Measurements from ENCODE around the gene CFAP43. TPM values are rescaled to one million over a fixed set of nuclear protein-coding genes. Genes with fewer than 3 reads are reported as not detected.

Gene CFAP43
- total and polyA plus RNA-seq, 2 of the 8 experiments (the other 6 are each of a cell fraction or from before 2014, with no cell fraction given), result 0.11 to 0.27 TPM

GRCh38 chr10:104080762-104081161, 151.4 kb downstream of the CFAP43 start:
- CTCF ChIA-PET (ENCODE audit: partially characterized antibody), result interaction anchor here (0.7 to 2.7 kb wide), 9 partner anchors 9 to 193 kb away, joined by 3 to 8 read pairs (median 3); no protein-coding TSS in a partner anchor
- H3K27me3 ChIP-seq (replicated peaks in 1 of 4; ENCODE audit: control insufficient read depth in 3 of 4, extremely low read depth in 1 of 4, insufficient read depth in 3 of 4, low read length in 3 of 4), result no peaks in the 10 kb centered on the region
- H3K9me3 ChIP-seq (ENCODE audit: insufficient read depth in 2 of 2, low read depth in 1 of 2, low read length in 1 of 2), result no peaks in the 10 kb centered on the region
- H2BK12ac ChIP-seq (ENCODE audit: low read depth, low read length), result no peak overlapping the region
- no peak overlapping the region for H3K23ac ChIP-seq (ENCODE audit: insufficient read length)
- H3K18ac ChIP-seq (ENCODE audit: extremely low read depth, low read length), result no peak overlapping the region
- no peak overlapping the region for H4K8ac ChIP-seq (ENCODE audit: extremely low read depth, insufficient read depth, low read length)
- no peak overlapping the region for H3K4ac ChIP-seq (replicated peaks; ENCODE audit: insufficient read length, low read depth, low read length)
- H3K23me2 ChIP-seq (ENCODE audit: low read depth, low read length), result no peaks in the 10 kb centered on the region
- H3K14ac ChIP-seq (ENCODE audit: insufficient read length), result no peak overlapping the region
- no peak overlapping the region for H4K5ac ChIP-seq (ENCODE audit: insufficient read length, low read depth, low read length)
- H4K20me1 ChIP-seq (replicated peaks in 1 of 2; ENCODE audit: control insufficient read depth in 1 of 2, insufficient read depth in 2 of 2, low read length in 2 of 2), result no peaks in the 10 kb centered on the region
- no peaks in the 10 kb centered on the region for H3K79me1 ChIP-seq (ENCODE audit: low read depth, low read length)
- H2BK5ac ChIP-seq (ENCODE audit: low read depth, low read length), result no peak overlapping the region
- no peak overlapping the region for H3K9ac ChIP-seq (replicated peaks in 1 of 4; ENCODE audit: extremely low read depth in 1 of 4, low read depth in 3 of 4, low read length in 3 of 4)
- H3K4me2 ChIP-seq (ENCODE audit: insufficient read depth in 1 of 2, low read depth in 2 of 2, low read length in 2 of 2), result no peak overlapping the region
- DNase-seq (ENCODE audit: low read depth in 1 of 2, low spot score in 2 of 2) (no peak), FAIRE-seq (peak; percentile 13)
- no peaks in the 10 kb centered on the region for H3K79me2 ChIP-seq (ENCODE audit: control insufficient read depth in 1 of 2, insufficient read depth in 2 of 2, low read length in 2 of 2)
- H3K56ac ChIP-seq (replicated peaks; ENCODE audit: insufficient read length, low read depth, low read length), result no peak overlapping the region
- no peaks in the 10 kb centered on the region for H3K36me3 ChIP-seq (ENCODE audit: control insufficient read depth in 2 of 4, insufficient read depth in 4 of 4, low read length in 3 of 4)
- TF ChIP-seq CTCF (IDR thresholded peaks at IDR 0.05; ENCODE audit: control extremely low read depth in 1 of 3, insufficient read depth in 1 of 3, low read depth in 1 of 3, low read length in 3 of 3), result peak in 1 of 3 experiments; percentile 13; a peak in 1 of 4 replicates
- TF ChIP-seq PHF8 (conservative IDR thresholded peaks at IDR 0.05; ENCODE audit: low read depth, low read length), result no peak
- TF ChIP-seq RAD21 (IDR thresholded peaks at IDR 0.05 in 1 of 2, conservative IDR thresholded peaks at IDR 0.05 in 1 of 2; ENCODE audit: low read depth in 2 of 2, low read length in 2 of 2), result 0 out of 4 replicates have a peak, but pooled peaks of 1 of the 2 experiments have one; percentile 18
- no peak overlapping the region for H4K91ac ChIP-seq (replicated peaks; ENCODE audit: insufficient read length, low read length)
- H2BK20ac ChIP-seq (ENCODE audit: low read length), result no peak overlapping the region
- no peak overlapping the region for H3K4me3 ChIP-seq (ENCODE audit: extremely low read depth in 1 of 4, insufficient read depth in 2 of 4, low read depth in 3 of 4, low read length in 4 of 4)
- POLR2A ChIA-PET (ENCODE audit: partially characterized antibody), result interaction anchor here (0.6 kb wide), 1 partner anchor 226 kb away, joined by 3 read pairs; no protein-coding TSS in a partner anchor
- no peak overlapping the region for H2BK120ac ChIP-seq (replicated peaks; ENCODE audit: low read depth, low read length)
- H2AFZ ChIP-seq (ENCODE audit: low read length), result no peak overlapping the region
- peaks cover 6 to 11% (median 9%) of the 10 kb centered on the region in 4 experiments for H3K4me1 ChIP-seq (replicated peaks in 1 of 4; ENCODE audit: control insufficient read depth in 3 of 4, insufficient read depth in 4 of 4, low read length in 3 of 4)
- 75% methylated on average over 1 of the region's 1 CpG; no CpG with 5 or more reads in 1 of the 2 experiments for WGBS, 2 experiments (ENCODE audit: extremely low coverage in 1 of 2, insufficient coverage in 1 of 2, insufficient read length in 1 of 2, insufficient replicate concordance in 2 of 2, low coverage in 1 of 2, low lambda C conversion rate in 2 of 2, missing lambda C conversion rate in 1 of 2)
- no peak overlapping the region for H2AK5ac ChIP-seq (ENCODE audit: low read depth, low read length)
- no peak overlapping the region for H2BK15ac ChIP-seq (ENCODE audit: low read length)
- no peak overlapping the region for H3K27ac ChIP-seq (ENCODE audit: low read depth, low read length)

Data from H1 (cell line).